HFFc6 (cell line): ENCODE measurements around the gene TRMU. TPM values are rescaled to one million over a fixed set of nuclear protein-coding genes. Genes with fewer than 3 reads are reported as not detected.

Source experiments
- DNase-seq: peaks from one replicate; pipeline ENCODE4 v3.0.0-alpha.2; 2018
- H3K27ac Mint-ChIP-seq: 2 replicates; pipeline ENCODE4 v1.8.0; 2020; ENCODE audit warnings: mild to moderate bottlenecking, mixed read lengths
- H3K27me3 Mint-ChIP-seq: 2 replicates; pipeline ENCODE4 v1.8.0; 2021; ENCODE audit warnings: mild to moderate bottlenecking, moderate library complexity, mixed read lengths; ENCODE audit not compliant: insufficient read depth
- H3K36me3 Mint-ChIP-seq: 2 replicates; pipeline ENCODE4 v1.8.0; 2021; ENCODE audit warnings: low read depth, mixed read lengths
- H3K4me1 Mint-ChIP-seq: 2 replicates; pipeline ENCODE4 v1.8.0; 2020; ENCODE audit warnings: low read depth, mixed read lengths
- H3K4me3 Mint-ChIP-seq: 2 replicates; pipeline ENCODE4 v1.8.0; 2020; ENCODE audit warnings: mild to moderate bottlenecking, moderate library complexity, mixed read lengths
- H3K9me3 Mint-ChIP-seq: 2 replicates; pipeline ENCODE4 v1.8.0; 2020; ENCODE audit warnings: mild to moderate bottlenecking, mixed read lengths
- total RNA-seq, 6 experiments: library from RNA; stranded (reverse); fragmentation: NEBNext Ultra II Directional; extraction: Animal tissue kit (Norgen Biotek cat#: 25700); gene quantifications; 2 replicates in 1 of 6; 3 replicates in 5 of 6; pipeline ENCODE4 v1.2.3, GENCODE V29; 2021
- TF ChIP-seq, protein P1 (sequence below): fragments of 200-600 bp; sonication (generic); IDR thresholded peaks from 2 replicates; pipeline ENCODE4 v1.5.0; 2021; ENCODE audit warnings: antibody characterized with exemption, mild to moderate bottlenecking

Gene TRMU
- total RNA-seq, 6 experiments from 2014 or later, result 26.4 to 36.4 (median 32.4) TPM

DNA sequence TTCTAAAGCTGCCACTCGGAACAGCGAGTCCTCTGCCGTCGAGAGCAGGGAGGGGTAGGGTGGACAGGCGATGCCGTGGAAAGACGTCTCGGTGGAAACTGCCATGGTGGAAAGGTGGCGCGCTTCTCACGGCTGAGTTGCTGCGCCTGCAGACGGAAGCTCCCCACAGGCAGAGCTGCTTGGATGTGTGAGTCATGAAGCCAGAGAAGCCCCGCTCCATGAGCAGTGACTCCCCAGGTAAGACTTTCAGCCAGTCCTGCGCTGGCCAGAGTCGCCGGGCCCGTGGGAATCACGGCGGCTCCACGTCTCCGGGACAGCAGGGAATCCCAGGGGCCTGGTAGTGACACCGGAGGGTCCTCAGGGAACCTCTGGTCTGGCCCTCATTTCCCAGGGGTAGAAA is 4.0 kb upstream of the TRMU start:
- Mint-ChIP-seq H3K9me3 (no peaks in the 10 kb centered on the region), H3K4me1 (peaks cover 12% of the 10 kb centered on the region), H3K27ac (no peak overlapping the region), H3K36me3 (peaks cover 16% of the 10 kb centered on the region; the same call in 1 of the 2 replicates), H3K27me3 (peaks cover 4% of the 10 kb centered on the region; the same call in 1 of the 2 replicates), H3K4me3 (no peak overlapping the region)
- TF ChIP-seq, protein P1, sequence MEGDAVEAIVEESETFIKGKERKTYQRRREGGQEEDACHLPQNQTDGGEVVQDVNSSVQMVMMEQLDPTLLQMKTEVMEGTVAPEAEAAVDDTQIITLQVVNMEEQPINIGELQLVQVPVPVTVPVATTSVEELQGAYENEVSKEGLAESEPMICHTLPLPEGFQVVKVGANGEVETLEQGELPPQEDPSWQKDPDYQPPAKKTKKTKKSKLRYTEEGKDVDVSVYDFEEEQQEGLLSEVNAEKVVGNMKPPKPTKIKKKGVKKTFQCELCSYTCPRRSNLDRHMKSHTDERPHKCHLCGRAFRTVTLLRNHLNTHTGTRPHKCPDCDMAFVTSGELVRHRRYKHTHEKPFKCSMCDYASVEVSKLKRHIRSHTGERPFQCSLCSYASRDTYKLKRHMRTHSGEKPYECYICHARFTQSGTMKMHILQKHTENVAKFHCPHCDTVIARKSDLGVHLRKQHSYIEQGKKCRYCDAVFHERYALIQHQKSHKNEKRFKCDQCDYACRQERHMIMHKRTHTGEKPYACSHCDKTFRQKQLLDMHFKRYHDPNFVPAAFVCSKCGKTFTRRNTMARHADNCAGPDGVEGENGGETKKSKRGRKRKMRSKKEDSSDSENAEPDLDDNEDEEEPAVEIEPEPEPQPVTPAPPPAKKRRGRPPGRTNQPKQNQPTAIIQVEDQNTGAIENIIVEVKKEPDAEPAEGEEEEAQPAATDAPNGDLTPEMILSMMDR, result no peak
- no peak for DNase-seq

DNA sequence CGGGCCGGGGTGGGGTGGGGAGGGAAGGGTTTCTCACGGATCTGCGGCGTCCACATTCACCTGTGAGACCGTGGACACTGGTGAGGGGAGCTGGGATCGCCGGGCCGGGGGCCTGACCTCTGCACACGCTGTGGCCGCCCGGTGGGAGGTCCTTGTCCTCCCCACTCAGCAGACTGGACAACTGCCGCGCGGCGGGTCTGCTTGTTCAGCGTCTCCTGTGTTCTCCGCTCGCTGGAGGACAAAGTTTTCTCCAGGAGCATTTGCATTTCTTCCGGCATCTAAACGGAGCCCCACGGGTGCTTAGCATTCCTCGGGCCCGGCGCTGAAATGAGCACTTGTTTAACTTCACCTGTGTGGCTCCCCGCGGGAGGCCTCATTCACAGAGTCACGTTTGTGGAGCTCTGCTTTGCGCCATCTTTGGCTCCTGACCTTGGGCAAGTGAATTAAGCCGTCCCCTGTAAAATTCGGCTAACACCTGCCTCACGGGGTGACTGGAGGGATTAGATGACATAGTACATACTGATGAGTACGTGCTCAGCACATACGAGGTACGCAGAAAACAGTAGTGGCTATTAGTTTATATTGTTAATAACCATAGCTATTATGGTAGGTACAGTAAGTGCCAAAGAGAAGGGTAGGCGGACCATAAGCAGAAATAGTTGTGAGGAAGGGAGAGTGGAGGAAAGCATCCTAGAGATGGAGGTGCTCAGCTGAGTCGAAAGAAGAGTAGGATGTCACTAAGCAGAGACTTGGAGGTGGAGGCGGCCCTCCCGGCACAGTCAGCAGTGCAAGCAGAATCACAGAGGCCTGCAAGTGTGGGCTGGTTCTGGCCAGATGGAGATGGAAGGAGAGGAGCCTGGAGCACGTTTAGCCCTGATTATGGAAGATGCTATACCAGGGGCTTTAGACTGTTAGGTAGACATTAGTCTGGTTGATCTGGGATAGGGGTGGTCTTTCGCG is 885 bp downstream of the TRMU start:
- Mint-ChIP-seq H3K9me3 (no peaks in the 10 kb centered on the region), H3K36me3 (peaks cover 25% of the 10 kb centered on the region; the same call in 1 of the 2 replicates), H3K4me3 (peak overlapping the region; percentile 97), H3K27ac (peak overlapping the region; percentile 83), H3K27me3 (peaks cover 6% of the 10 kb centered on the region; the same call in 1 of the 2 replicates), H3K4me1 (peaks cover 19% of the 10 kb centered on the region)
- DNase-seq, result peak; percentile 28
- TF ChIP-seq, protein P1, result no peak

DNA sequence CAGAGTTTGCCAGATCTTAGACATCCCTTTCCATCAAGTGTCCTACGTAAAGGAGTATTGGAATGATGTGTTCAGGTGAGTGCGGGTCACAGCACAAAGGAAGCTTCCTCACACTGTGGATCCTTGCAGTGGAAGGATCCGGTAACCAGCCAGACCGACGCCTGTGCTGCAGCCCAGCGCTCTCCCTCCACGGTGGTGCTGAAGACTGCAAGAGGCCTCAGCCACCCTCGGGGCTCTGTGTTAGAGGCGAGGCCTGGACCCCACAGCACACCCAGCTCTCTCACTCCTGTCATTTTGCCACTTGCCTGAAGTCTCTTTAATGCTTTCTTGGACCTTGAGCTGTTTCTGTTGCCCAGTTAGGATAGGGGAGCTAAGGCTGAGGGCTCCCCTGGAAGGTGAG is 2.4 kb downstream of the TRMU start:
- Mint-ChIP-seq H3K27ac (no peak overlapping the region), H3K36me3 (peaks cover 25% of the 10 kb centered on the region; the same call in 1 of the 2 replicates), H3K9me3 (no peaks in the 10 kb centered on the region), H3K4me3 (0 out of 2 replicates have a peak overlapping the region, but pooled peaks have one; percentile 22), H3K27me3 (peaks cover 6% of the 10 kb centered on the region; the same call in 1 of the 2 replicates), H3K4me1 (peaks cover 19% of the 10 kb centered on the region)
- TF ChIP-seq, protein P1, result no peak
- DNase-seq, result no peak

DNA sequence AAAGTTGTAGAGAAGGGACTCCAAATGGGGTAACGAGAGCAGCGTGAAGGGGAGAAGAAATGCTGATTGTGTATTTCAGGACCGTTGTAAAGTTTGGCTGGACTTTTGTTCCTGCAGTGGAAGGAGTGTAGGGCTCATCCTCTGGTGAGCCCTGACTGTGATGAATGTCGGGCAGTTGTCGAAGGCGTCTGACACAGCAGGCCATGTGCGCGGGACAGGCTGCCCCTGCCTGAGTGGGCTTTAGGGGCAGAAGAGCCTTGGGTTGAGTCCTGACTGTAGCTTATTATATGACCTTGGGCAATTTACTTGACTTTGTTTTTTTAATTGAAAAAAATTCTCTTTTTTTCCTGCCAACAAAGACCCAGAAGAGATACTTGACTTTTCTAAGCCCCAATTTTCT is 3.1 kb downstream of the TRMU start:
- peaks cover 19% of the 10 kb centered on the region for H3K4me1 Mint-ChIP-seq
- no peak overlapping the region for H3K27ac Mint-ChIP-seq
- TF ChIP-seq, protein P1, result no peak
- DNase-seq, result no peak
- H3K9me3 Mint-ChIP-seq, result no peaks in the 10 kb centered on the region
- peaks cover 6% of the 10 kb centered on the region; the same call in 1 of the 2 replicates for H3K27me3 Mint-ChIP-seq
- peaks cover 22% of the 10 kb centered on the region; the same call in 1 of the 2 replicates for H3K36me3 Mint-ChIP-seq
- no peak overlapping the region for H3K4me3 Mint-ChIP-seq

DNA sequence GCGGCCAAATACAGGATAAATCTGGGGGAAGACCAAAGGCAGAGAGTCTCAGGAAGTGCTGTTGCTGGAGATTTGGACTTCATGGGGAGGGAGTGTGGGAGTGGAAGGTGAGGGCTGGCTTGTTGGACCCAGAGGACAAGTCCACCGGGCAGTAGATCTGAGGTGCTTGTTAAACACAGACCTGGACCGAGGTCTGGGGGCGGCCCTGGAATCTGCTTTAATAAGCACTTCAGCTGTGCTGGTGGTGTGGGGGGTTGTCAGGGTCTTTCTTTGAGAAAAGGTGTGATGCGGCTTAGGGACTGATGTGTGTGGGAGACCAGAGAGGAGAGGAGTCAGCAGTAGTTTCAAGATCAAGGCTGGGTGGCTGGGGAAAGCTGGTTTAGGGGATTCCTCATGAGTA is 4.4 kb downstream of the TRMU start:
- no peak for DNase-seq
- H3K27ac Mint-ChIP-seq, result no peak overlapping the region
- peaks cover 14% of the 10 kb centered on the region for H3K4me1 Mint-ChIP-seq
- H3K4me3 Mint-ChIP-seq, result no peak overlapping the region
- H3K27me3 Mint-ChIP-seq, result peaks cover 7% of the 10 kb centered on the region
- TF ChIP-seq, protein P1, result no peak
- peaks cover 16% of the 10 kb centered on the region; the same call in 1 of the 2 replicates for H3K36me3 Mint-ChIP-seq
- H3K9me3 Mint-ChIP-seq, result no peaks in the 10 kb centered on the region
